Left colon (tissue), 2 donors: ENCODE data around the gene IGF2BP2. TPM values are rescaled to one million over a fixed set of nuclear protein-coding genes. Genes with fewer than 3 reads are reported as not detected.
"Not testable (repeated sequence)": the region's sequence is repeated elsewhere in the genome, so short reads cannot be mapped to it uniquely, and the experiment has no call there.

ENCODE experiments used
- ATAC-seq: fragments of 200-7000 bp; cut with Tn5 transposase; one replicate; pipeline ENCODE4 v1.9.1; 2020; ENCODE audit warnings: mild to moderate bottlenecking, moderate library complexity
- DNase-seq, 2 donors: peaks; one replicate each; pipeline ENCODE4 v3.0.0-alpha.2; 2020
- intact Hi-C, 2 donors: fragments of 100-400 bp; cut with DNase I in 1 of 2; cut with micrococcal nuclease in 1 of 2; formaldehyde crosslinking; loops; one replicate each; pipeline versions ENCODE4 v1.11.2 to v1.14.0; 2022; cut with DNase I, micrococcal nuclease
- total RNA-seq, 2 donors: library from RNA; stranded (reverse); fragmentation: NEBNext Ultra II Directional; extraction: Animal tissue kit (Norgen Biotek cat#: 25700); gene quantifications; one replicate each; pipeline ENCODE4 v1.2.1, GENCODE V29; 2021
- donor health status: DM: no; HTN: no; CAD: no.
- donor health status: DM: yes; HTN: yes; CAD: no.

IGF2BP2 gene
- total RNA-seq, 2 donors from 2014 or later, result 48.1 to 73.0 TPM

DNA sequence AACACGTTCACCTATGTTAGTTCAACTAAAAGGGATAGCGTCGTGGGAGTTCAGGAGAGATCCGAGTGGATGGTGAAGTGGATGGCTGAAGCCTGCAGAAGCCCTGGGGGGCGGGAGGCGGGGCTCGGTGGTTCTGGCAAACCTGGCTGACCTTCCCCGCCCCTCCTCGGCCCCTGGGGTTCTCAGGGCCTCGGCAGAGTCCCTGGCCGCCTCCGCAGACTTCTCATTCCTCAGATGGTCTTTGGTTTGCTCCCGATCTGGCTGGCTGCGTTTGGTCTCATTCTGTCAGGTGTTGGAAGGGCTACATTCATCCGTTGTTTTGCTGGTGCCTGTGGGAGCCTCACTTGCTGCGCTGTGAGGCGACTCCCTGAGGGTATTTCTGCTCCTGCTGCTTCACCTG, 179.7 kb downstream of the IGF2BP2 start:
- ATAC-seq, intact Hi-C loops, DNase-seq: not testable (repeated sequence)

DNA sequence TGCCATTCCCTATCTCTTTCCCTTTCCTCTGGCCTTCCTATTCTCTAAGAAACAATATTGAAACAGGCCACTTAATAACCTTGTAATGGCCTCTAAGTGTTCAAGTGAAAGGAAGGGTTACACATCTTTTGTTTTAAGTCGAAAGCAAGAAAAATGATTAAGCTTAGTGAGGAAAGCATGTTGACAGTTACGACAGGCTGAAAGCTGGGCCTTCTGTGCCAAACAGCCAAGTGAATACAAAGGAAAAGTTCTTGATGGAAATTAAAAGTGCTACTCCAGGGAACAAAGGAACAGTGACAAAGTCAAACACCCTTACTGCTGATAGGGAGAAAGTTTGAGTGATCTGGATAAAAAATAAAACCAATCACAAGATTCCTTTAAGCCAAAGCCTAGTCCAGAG, 184.5 kb downstream of the IGF2BP2 start:
- DNase-seq (no peak), ATAC-seq (no peak)
- intact Hi-C loops, result no loop called here

DNA sequence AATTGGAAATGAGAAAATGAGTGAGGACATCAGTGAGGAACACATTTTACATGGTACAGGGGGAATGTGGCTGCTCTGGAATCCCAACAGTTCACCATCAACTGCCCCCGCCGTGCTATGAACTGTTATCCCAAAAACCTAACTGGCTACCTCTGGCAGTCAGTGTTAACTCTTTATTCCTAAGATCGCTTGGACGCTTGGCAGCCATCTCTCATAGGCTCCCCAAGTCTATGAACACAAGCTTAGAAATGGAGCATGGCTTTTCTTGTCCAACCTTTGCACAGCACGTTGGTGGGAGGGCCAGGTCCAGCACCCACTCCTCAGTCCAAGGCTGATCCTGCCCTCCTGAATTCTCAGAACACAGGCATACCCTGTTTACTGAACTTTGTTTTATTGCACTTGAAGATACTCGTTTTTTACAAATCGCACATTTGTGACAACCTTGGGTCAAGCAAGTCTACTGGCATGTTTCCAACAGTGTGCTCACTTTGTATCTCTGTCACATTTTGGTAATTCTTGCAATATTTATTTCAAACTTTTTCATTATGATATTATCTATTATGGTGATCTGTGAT, 185.1 kb downstream of the IGF2BP2 start:
- DNase-seq, result no peak
- intact Hi-C loops, result no loop called here
- no peak for ATAC-seq

DNA sequence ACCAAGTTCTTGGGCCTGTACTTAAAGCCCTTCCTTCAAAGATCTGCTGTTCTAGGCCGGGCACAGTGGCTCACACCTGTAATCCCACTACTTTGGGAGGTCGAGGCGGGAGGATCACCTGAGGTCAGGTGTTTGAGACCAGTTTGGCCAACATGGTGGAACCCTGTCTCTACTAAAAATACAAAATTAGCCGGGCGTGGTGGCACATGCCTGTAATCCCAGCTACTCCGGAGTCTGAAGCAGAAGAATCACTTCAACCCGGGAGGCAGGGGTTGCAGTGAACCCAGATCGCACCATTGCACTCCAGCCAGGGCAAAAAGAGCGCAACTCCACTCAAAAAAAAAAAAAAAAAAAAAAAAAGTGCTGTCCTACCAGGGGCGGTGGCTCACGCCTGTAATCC, 186.2 kb downstream of the IGF2BP2 start:
- intact Hi-C loops, DNase-seq, ATAC-seq: not testable (repeated sequence)

DNA sequence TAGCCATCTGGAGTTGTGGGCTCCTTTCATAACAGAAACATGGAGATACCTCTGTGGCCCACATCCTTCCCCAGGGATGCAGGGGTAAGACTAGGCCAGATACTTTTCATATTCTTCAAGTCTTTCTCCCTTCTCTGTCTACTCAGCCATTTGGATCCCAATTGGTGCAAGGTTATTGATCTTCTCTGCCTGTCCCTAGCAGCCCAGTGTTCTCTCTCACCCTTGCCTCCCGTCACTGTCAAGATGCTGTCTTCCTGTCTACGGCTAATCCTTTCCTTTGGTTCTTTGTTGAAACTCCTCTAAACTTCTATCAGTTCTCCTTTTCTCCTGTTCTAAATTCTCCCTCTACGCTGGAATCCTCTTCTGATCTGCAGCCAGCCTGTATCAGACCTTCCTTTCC, 187.5 kb downstream of the IGF2BP2 start:
- ATAC-seq (no peak), DNase-seq (no peak)
- intact Hi-C loops, result no loop called here

DNA sequence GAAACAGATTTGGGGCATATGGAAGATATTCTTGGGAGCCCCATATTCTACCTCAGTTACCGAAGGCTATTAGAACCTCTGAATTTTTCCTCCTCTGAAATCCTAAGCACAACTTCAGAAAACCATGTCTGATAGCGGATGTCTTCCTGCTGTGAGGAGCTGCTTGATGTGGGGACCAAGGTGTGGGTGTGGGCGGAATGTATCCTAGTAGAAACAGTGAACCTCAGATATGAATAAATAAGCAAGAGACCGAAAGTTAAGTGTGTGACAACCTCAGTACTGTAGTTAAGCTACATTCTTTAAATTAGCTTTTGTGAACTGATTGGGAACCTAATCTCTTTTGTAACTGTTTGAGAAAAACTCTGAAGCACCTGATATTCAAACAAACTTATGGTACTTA, 191.8 kb downstream of the IGF2BP2 start:
- ATAC-seq, result no peak
- intact Hi-C loops, result no loop called here
- DNase-seq, result no peak

DNA sequence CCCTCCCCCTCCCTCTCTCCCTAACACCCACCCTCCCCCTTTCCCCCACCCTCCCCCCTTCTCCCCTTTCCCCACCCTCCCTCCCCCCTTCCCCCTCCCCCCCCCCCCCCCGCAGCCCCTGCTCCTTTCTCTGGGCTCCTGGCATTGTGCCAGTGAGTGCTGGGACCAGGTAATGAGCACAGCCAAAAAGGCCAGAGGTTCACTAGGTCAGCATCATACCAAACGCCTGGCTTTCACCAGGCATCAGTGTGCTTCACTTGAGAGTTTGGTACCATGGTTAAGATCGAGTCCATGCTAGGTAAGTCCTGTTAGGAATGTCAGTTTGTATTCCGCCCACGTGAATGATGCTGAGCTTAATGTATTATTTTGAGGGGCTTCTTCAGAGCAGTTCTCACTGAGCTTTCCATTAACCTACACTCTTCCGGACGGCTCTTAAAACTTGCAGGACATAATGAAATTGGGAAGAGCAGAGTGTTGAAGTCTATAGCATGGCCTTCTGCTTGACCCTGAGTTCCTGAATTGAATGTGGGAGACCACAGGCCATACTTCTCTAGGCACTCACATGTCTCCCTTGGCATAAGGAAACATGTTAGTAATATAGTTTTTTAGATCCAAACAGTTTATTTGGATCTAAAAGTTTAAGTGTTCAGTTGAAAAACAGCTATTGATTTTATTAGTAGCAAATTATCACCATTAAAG, 193.2 kb downstream of the IGF2BP2 start:
- intact Hi-C loops, result no loop called here
- no peak for DNase-seq
- ATAC-seq, result no peak

DNA sequence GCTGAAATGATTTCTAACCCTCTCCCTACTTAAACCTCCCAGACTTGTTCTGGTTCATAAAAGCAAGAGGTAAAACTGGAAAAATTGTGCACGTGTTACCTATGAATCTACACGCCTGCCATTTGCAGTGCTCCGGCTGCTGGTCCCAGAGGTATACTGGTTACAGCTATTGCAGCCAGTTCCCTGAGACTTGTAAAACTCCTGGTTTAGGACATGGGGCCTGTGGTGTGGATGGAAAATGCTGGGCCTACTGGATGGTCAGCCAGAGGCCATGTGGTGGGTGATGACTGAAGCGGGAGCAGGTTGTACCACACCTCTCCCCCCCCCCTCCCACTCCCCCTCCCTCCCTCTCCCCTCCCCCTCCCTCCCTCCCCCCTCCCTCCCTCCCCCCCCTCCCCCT, 193.7 kb downstream of the IGF2BP2 start:
- intact Hi-C loops, result no loop called here
- no peak for DNase-seq
- no peak for ATAC-seq

DNA sequence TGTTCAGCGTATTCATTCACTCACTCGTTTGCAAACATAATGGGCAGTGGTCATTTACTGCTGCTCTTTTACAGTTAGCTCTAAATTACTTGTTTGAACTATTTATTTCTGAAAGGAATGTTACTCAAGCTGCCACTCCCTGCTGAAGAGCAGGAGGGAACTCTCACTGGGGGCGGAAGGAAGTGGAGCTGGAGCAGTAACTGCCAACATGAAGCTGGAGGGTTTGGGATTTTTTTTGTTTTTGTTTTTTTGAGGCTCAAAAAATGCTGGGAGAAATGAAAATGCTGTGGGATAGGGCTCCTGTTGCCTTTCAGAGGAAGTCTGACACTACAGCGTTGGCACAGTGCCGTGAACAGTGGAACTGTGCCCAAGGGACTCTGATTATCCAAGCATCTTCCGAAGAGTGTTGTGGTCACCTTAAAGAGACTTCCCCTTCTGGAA, 194.6 kb downstream of the IGF2BP2 start:
- intact Hi-C loops, result no loop called here
- peak; percentile 55 to 69 for DNase-seq
- peak; percentile 89 for ATAC-seq

DNA sequence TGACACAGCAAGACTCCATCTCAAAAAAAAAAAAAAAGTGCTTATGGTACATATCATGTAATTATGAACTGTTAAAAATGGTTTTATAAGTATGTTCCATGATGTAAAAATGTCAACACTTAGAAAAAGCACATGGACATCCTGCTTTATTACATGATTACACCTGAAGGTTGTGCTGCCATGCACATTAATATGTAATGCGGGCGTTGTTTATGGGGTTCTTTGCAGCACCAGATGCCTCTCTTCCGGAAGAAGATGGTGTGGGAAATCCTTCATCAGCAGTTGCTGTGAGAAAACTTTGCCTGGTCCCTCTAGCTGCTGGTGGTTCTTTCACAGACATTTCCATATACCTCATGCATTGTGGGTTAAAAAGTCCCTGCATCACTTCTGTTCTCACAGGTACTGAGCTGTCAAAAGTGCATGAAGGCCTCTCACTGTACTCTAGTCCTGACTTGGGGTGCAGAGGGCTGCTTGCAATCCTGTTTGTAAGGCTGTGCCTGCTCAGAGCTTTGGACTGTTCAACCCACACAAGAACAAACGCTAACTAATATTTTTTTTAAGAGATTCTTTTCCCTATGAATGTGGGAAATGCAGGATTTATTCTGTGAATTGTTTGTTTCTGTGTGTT, 195.2 kb downstream of the IGF2BP2 start:
- ATAC-seq, result peak; percentile 55
- DNase-seq, result peak in 1 of 2 donors; percentile 36
- intact Hi-C loops, result no loop called here

DNA sequence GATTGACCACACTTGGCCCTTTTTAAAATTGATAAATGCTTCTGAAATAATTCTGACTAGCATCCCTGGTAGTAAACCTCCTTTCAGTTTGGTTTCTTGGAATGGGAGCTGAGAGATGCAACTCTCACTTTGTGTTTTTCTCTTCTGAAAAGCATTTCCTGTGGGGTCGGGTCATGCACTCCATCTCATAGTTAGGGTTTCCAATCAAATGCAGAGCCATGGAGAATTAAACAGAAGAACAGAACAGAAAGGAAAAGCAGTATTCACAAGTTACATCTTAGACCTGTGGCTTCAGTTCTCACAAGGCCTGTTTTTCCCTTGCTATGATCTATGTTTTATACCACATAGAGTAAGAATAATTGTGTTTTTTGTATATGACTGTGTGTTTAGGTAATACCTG, 199.1 kb downstream of the IGF2BP2 start:
- ATAC-seq (no peak), DNase-seq (no peak)
- intact Hi-C loops, result no loop called here

DNA sequence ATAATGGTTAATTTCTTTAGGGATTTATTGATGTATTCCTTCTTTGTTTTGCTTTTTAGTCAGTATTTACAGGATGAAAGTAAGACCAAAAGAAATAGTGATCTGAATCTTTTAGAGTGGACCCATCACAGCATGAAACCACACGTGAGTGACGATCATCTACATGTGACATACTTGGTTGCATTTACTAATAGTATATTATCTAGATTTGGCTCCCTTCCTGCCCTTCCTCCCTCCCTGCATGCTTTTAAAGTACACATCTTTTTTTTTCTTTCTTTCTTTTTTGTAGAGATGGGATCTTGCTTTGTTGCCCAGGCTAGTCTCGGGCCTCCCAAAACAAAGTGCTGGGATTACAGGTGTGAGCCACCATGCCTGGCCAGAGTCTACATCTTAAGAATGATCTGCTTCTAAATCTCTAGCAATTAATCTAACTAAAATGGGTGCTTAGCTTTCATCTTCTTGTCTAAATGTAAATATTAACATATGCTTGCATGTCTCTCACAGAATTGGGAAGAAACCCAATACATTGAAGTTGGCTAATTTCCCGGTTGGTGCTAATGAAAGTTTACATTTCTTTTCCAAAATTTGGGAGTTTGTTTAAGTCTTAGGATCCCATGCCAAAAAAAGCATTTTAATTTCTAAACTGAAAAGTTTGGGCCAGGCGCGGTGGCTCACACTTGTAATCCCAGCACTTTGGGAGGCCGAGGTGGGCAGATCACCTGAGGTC, 200.7 kb downstream of the IGF2BP2 start:
- DNase-seq (no peak), ATAC-seq (no peak)
- intact Hi-C loops, result no loop called here

DNA sequence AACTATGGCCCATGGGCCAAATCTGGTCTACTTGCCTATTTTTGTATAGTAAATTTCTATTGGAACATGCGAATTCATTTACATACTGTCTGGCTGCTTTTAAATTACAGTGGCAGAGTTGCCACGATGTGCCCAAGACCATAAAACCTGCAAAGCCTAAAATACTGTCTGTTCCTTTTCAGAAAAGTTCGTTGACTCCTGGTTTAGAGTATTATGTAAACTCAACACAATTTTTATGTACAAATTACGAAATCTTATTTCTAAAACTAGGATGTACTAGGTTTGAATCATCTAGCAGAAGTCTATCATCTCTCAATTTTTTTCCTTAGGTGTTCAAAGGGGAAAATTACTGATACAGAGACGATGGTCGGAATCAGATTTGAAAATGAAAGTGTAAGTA, 211.8 kb downstream of the IGF2BP2 start:
- ATAC-seq, result no peak
- DNase-seq, result no peak
- intact Hi-C loops, result no loop called here

DNA sequence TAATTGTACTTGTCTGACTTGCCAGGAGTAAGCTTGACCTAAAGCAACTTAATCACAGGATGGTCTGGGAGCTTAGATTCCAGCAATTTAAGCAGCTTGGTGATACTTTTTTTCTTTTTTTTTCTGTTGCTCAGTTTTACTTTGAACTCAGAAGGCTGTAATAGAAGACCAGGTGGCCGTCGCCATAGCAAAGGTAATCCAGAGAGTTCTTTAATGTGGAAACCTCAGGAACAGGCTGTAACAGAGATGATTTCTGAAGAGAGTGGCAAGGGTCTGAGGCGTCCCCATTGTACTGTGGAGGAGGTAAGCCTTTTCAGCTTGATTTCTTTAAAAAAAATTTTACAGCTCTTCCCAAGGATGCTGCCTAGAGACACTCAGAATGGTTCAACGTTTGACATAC, 218.6 kb downstream of the IGF2BP2 start:
- DNase-seq (no peak), ATAC-seq (no peak)
- intact Hi-C loops, result no loop called here

DNA sequence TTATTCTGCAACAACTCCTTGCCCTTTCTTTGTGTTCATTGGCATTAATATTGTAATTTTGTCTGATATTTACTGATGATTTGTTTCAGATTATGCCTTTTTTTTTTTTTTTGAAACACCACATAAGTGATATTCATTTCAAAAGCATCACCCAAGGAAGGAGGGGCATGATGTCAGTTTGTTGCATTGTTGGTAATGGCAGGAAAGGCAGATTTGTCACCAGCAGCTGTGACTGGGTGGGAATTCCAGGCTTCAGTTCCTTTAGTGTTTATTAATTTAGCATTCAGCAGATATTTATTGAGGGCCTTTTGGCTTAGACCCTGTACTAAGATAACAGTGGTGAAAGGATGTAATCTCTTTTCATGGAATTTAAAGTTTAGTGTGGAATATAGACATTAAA, 219.3 kb downstream of the IGF2BP2 start:
- DNase-seq (no peak), ATAC-seq (no peak)
- intact Hi-C loops, result no loop called here

DNA sequence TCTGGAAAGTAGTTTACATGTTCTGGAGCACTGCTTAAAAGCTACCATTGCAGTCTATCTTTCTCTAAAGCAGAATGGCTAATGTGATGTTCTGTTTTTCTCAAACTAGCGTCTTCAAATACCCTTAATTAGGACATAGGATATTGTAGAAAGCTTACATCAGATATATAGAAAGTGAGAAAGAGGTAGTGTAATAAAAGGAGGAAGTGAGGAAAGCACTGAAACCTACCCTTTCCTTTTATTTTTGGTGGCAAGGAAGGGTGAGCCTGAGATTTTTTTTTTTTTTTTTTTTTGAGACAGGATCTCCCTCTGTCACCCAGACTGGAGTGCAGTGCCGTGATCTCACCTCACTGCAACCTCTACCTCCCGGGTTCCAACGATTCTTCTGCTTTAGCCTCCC, 229.3 kb downstream of the IGF2BP2 start:
- DNase-seq (no peak), ATAC-seq (no peak)
- intact Hi-C loops, result no loop called here

DNA sequence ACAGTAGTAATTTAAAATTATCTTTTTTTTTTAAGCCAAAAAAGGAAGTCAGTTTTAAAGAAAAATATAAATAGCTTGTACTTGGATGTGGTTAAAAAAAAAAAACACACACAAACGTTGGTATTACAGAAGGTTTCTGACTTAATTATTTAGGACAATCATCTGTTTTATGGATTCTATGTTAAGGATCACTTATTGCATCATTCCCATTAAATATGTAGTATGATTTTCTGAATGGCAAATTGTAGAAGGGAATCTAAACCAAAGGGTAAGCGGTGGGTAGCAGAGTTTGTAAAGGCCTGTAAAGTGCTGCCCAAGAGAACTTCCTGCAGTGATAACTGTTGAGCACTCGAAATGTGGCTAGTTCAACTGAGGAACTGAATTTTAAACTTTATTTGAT, 230.8 kb downstream of the IGF2BP2 start:
- no peak for ATAC-seq
- no peak for DNase-seq
- intact Hi-C loops, result no loop called here
